ENCODE results near the gene KRTAP19-3.

Gene KRTAP19-3

DNA sequence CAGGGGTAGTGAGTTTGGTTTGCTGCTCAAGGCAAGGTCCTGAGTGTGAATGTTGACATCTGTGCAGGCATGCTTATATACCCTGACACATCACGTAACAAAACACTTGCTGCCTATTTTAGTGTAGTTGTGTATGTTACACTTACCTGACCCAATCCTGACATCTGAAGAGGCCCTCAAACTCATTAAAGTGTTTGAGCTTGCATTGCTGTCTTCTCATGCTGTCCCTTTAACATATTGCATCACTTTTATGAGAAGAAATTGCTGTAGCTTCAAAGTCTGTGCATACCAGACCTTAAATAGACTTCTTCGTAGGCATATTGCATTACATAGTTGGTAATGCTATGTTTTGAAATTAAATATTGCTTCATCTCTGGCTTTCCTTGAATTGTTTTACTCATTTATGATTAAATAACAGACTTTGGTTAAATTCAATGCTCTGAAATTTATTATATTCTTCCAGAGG lies at the start of gene KRTAP19-3:
KRTAP19-3 (minus strand) TSS at position 51 of the 466 bp plus-strand sequence. CDS start 56 bp downstream, outside the sequence.
- no peak for DNase-seq (ENCODE audit: low spot score)

DNA sequence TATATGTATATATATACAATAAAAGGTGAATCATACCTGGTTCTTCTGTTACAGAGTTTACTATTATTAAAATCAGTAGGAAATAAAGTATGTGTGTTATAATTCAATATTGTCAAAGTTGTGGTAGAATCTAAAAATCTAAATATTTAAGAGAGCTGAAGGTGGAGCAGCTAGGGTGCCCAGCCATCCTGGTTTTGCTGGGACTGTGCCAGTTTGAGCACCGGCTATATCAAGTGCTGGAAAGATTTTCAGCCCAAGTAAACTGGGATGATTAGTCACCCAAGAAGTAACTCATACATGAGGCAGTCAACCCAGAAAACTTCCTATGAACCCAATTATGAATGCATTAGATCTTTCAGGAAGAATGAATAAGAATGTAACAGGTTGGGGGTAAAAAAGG lies 27.1 kb upstream of the KRTAP19-3 start:
- no peak for DNase-seq (ENCODE audit: low spot score)

DNA sequence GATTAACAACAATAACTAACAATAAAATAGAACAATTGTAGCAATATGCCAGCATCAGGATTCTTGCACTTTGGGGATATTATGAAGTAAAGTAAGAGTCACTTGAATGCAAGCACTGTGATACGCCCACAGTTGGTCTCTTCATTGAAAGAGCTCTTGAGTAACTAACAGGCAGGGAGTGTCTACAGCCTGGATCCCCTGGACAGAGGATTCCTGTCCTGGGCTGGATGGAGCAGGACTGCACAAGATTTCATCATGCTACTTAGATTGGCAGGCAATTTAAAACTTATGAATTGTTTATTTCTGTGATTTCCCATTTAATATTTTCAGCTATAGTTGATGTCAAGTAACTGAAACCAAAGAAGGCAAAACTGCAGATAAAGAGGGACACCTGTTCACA lies 23.9 kb upstream of the KRTAP19-3 start:
- DNase-seq (ENCODE audit: low spot score) = no peak

DNA sequence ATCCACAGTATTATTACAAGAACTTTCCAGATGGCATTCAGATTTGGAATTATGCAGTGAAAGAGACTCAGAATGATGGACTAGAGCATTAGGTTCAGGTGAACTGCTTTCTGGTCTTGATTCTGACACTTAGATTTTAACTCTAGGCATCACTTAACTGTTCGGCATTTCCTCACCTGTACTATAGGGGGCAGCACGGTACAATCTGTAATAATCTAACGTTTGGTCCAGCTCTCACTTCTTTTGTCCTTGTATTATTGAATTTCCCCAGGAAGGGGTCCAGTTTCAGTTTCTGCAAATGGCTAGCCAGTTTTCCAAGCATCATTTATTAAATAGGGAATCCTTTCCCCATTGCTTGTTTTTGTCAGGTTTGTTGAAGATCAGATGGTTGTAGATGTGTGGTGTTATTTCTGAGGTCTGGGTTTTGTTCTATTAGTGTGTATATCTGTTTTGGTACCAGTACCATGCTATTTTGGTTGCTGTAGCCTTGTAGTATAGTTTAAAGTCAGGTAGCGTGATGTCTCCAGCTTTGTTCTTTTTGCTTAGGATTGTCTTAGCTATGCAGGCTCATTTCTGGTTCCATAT lies 13.9 kb upstream of the KRTAP19-3 start:
- DNase-seq (ENCODE audit: low spot score) = peak; percentile 7

DNA sequence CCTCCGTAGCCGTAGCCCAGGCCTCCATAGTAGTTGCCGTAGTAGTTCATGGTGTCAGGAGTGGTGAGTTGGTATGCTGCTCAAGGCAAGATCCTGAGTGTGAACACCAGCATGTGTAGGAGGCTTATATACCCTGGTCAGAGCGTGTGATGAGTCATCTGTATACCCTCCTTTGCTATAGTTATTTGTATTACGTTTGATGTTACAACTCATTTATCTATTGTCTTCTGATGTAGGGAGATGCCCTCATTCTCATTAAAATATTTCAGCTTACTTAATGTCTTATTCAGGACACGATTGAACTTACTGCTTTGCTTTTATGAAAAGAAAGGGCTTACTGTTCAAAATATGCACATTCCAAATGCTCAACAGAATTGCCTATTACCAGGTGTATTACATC lies 10.2 kb upstream of the KRTAP19-3 start, which contains the start of gene KRTAP19-5:
KRTAP19-5 (minus strand) TSS at position 101 of the 400 bp plus-strand sequence; CDS start at position 50, 51 bp downstream.
- no peak for DNase-seq (ENCODE audit: low spot score)

DNA sequence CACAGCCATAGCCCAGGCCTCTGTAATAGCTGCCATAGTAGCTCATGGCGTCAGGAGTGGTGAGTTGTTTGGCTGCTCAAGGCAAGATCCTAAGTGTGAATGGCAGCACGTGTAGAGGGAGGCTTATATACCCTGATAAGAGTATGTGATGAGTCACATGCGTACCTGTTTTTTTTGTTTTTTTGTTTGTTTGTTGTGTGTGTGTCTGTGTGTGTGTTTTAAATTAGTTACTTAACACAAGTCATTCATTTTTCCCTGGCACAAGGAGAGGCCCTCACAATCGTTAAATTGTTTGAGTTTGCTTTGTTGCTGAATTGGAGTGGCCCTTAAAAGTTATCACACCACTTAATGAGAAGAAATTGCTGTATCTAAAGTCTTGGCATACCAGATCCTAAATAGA lies 5.3 kb upstream of the KRTAP19-3 start, which contains the start of gene KRTAP19-4:
KRTAP19-4 (minus strand) TSS at position 101 of the 400 bp plus-strand sequence; CDS start at position 46, 55 bp downstream.
- DNase-seq (ENCODE audit: low spot score) = no peak

DNA sequence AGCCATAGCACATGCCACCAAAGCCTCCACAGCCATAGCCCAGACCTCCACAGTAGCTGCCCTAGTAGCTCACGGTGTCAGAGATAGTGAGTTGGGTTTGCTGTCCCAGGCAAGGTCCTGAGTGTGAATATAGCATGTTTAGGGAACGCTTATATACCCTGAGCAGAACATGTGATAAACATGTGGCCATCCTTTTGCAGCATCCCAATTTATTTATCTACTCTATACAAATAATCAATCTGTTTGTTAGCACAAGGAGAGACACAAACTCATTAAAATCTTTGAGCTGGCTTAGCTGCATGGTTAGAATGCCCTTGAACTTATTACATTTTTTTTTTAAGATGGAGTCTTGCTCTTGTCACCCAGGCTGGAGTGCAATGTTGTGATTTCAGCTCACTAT lies 4.5 kb downstream of the KRTAP19-3 start, which contains the start of gene KRTAP19-2:
KRTAP19-2 (minus strand) TSS at position 101 of the 400 bp plus-strand sequence; CDS start at position 13, 88 bp downstream.
- no peak for DNase-seq (ENCODE audit: low spot score)

DNA sequence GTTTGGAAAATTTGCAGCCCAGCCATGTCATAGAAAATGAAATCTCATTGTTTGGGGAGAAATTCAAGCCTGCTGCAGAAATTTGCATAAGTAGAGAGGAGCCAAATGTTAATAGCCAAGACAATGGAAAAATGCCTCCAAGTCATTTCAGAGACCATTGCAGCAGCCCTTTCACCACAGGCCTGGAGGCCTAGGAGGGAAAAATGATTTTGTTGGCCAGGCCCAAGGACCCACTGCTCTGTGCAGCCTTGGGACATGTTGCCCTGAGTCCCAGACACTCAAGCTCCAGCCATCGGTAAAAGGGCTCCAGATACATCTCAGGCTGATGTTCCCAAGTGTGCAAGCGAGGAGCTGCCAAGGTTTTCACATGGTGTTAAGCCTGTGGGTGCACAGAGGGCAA lies 5.6 kb downstream of the KRTAP19-3 start:
- no peak for DNase-seq (ENCODE audit: low spot score)

DNA sequence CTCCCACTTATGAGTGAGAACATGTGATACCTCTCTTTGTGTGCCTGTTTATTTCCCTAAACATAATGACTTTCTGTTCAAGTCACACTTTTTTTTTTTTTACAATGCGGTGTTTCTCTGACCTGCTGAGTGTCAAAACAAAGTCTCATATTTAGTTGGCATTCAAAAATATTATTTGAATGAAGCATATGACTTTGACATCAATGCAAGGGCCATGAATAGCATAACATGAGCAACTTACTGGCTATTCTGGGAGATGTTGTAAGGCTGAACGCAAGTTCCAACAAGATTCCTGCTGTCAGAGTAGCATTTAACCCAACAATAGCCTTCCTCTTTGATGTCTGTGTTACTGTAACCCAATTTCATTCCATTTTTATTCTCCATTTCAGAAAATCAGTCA lies 9.7 kb downstream of the KRTAP19-3 start:
- DNase-seq (ENCODE audit: low spot score) = no peak

DNA sequence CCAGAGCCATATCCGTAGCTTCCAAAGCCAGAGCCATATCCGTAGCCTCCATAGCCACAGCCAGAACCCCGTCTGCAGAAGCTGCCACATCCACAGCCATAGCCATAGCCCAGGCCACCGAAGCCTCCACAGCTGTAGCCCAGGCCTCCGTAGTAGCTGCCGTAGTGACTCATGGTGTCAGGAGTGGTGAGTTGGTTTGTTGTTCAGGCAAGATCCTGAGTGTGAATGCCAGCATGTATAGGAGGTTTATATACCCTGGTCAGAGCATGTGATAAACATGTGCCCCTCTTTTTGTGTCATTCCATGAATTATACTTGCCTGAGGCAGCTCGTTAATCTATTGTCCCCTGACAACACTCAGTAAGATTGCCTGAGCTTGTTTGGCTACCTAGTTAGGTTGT lies 11.7 kb downstream of the KRTAP19-3 start, which contains the start of gene KRTAP19-1:
KRTAP19-1 (minus strand) TSS at position 223 of the 400 bp plus-strand sequence; CDS start at position 173, 50 bp downstream.
- no peak for DNase-seq (ENCODE audit: low spot score)

DNA sequence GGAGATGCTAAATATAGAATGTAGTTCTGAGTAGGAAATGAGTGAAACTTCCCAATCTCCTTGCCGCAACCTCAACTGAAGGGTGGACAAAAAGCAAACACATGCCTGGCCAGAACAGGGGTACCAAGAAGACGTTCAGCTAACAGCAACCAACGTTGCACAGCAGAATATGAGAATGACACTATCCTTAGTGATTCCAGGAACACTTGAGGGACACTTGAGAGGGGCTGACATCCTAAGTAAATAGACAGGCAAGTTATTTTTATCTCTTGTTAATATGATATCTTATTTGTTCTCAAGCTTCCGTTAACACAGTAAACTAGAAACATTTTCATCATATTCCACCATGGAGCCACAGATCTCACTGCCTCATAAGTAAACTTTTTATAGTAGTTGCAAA lies 12.6 kb downstream of the KRTAP19-3 start:
- no peak for DNase-seq (ENCODE audit: low spot score)

DNA sequence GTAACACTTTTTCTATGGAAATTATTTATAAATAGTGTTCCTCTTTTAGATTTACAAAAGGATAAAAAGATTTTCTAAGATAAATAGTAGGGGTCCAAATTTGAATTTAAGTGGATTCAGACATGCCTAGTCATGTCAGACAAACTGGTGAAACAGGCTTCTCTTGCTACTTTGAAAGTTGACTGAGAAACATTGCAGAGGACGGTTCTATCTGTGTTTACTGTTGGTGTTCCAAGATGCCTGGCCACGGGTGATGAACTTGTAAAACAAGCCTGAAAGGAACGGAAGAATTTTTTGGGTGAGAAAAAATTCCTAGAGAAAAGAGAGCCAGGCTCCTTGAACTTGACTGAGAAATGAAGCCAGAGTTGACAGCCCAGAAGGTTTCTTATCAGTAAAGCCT lies 13.8 kb downstream of the KRTAP19-3 start:
- no peak for DNase-seq (ENCODE audit: low spot score)

DNA sequence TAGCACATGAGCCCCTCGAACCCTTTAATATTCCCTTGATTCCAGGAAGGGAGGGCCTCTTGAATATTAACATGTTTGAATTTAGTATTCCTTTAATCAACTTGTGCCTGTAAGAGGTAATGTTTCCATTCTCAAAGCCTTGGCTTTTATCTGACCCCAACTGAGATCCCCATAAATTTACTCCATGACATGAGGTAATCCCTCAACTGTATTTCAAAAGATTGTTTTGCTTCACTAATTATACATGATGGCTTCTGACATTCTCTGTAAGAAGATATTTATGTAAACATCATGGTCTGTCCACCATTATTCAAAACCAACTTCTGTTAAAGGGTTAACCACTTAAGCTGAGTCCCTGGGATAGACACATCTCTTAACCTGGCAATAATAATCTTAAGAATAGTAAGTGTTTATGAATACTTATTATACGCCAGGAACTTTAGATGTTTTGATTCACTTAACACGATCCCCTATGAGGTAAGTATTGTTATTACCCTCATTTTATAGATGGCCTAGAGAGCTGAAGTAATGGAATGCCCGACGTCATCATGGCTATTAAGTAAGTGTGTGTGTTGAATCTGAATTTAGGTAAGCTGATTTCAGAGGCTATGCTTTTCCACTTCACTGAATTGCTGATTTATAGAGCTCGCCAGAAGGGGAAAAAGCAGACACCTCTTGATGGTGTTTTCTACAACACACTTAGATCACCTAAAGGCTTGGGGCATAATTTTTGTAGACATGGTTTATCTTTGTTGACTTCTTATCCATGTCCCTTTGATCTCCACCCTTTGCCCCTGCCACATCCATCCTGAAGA lies 22.7 kb downstream of the KRTAP19-3 start:
- no peak for DNase-seq (ENCODE audit: low spot score)

DNA sequence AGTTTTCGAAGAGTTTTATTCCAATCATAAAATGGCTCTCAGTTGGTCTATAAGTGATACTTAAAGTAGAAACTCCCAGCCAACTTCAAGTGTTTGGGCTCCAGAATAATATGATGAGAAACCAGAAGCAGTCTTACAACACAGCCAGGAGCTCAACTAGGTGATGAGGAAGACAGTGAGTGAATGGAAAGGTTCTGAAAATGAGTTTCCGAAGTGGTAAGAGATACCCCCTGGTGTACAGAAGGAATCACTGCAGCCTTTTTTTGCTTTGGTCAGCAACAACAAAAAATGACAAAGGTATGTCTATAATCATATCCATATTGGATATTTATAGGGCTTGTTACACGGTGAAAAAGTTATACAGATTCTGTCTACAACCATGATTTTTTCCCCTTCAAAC lies 28.1 kb downstream of the KRTAP19-3 start:
- DNase-seq (ENCODE audit: low spot score) = no peak

DNA sequence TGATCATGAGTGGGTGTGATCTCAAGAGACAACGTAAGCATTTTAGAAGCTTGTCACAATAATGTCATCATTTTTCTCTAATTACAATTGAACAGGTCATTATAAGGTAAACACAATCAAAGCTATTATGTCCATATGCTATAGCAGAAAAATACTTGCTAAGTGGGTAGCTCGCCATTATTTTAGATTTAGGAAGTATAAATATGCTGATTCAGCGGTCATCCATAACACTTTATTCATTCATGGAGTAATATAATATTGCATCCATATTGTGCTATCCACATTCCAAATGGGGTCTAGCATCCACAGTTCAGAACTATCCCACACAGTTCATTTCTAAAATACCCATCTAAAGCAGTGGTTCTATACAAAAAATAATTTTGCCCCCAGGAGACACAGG lies 43.3 kb downstream of the KRTAP19-3 start:
- no peak for DNase-seq (ENCODE audit: low spot score)

DNA sequence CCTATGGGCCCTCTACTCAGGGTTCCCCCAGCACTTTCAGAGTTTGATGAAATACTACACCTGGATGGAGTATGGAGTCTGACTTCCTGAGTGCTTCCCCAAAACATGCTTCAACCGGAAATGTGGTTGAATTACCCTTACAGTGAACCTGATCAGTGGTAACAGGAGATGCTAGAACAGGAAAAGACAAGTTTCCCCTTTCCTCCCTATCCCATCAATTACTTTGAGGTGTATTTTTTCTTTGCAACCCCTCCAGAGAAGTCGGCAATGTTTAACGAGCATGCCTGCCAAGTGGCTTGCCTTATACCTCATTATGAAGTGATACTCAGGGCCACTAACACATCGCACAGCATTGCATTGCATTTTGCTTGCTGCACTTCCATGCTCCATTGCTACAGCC lies 44.8 kb downstream of the KRTAP19-3 start:
- DNase-seq (ENCODE audit: low spot score) = no peak

DNA sequence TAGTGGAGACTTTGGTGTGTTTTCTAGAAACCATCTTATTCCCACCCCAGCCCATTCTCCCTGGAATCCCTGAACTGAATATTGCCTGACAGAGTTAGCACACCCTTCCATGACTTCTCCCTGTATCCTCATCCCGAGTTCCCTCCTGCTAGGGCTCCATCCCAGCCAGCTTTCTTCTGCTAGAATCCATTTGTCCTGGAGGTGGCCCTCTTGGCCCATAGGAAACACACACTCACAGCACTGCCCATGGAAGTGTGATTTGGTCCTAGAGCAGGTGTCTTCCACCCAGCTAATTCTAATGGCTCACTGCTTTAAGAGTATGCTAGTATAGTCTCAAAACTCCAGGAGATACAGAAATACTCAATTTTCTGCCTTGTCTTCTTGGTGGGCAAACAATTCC lies 47.6 kb downstream of the KRTAP19-3 start:
- DNase-seq (ENCODE audit: low spot score) = peak; percentile 8

DNA sequence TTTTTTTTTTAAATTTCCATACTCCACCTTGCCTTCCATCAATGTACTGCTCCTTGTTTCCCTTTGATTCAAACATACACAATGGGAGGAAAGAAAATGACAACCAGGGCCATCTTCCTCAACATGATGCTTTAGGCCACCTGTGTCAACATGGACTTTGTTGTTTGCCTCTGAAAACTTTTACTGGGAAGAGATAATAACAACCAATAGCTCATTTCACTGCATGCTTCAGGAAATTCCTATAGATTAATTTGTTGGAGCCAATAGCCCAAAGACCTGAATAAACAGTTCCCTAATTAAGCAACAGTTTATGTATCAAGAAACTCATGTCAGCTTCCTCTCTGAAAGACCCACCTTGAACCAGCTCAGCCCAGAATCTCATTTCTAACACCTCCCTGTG lies 48.6 kb downstream of the KRTAP19-3 start:
- no peak for DNase-seq (ENCODE audit: low spot score)
